GM18502 (cell line): ENCODE results near the gene TLK2.

Source experiments
- ATAC-seq: cut with Tn5 transposase; IDR thresholded peaks from one replicate; pipeline ENCODE4 v1.9.1; 2021; ENCODE audit warnings: mild to moderate bottlenecking; ENCODE audit not compliant: unreplicated experiment, poor library complexity

TLK2 gene

GRCh38 chr17:62648956-62649294 lies 170.3 kb downstream of the TLK2 start:
- ATAC-seq, result no peak

- ATAC-seq, result no peak
These were observed 170.9 kb downstream of the TLK2 start for GRCh38 chr17:62649570-62649969.

GRCh38 chr17:62650587-62650986 lies 172.0 kb downstream of the TLK2 start:
- no peak for ATAC-seq

GRCh38 chr17:62652251-62653001 lies 173.8 kb downstream of the TLK2 start:
- ATAC-seq, result no peak

GRCh38 chr17:62653002-62653825 lies 174.6 kb downstream of the TLK2 start:
- peak; percentile 90 for ATAC-seq

- ATAC-seq, result no peak
These were observed 175.5 kb downstream of the TLK2 start for GRCh38 chr17:62653826-62654761.

GRCh38 chr17:62655656-62656055 lies 177.0 kb downstream of the TLK2 start:
- ATAC-seq, result no peak

- ATAC-seq, result no peak
These were observed 177.8 kb downstream of the TLK2 start for GRCh38 chr17:62656446-62656845.

GRCh38 chr17:62657145-62657665 lies 178.6 kb downstream of the TLK2 start:
- no peak for ATAC-seq

GRCh38 chr17:62657690-62658089 lies 179.1 kb downstream of the TLK2 start:
- no peak for ATAC-seq

GRCh38 chr17:62658136-62658920 lies 179.7 kb downstream of the TLK2 start:
- no peak for ATAC-seq

GRCh38 chr17:62660629-62661118 lies 182.0 kb downstream of the TLK2 start:
- ATAC-seq, result no peak

GRCh38 chr17:62661337-62661736 lies 182.7 kb downstream of the TLK2 start:
- no peak for ATAC-seq

GRCh38 chr17:62662855-62663254 lies 184.2 kb downstream of the TLK2 start:
- ATAC-seq, result no peak
